GM12878 (cell line): ENCODE data around the gene ACSL1. TPM values are rescaled to one million over a fixed set of nuclear protein-coding genes. Genes with fewer than 3 reads are reported as not detected.
A peak's percentile ranks its signal among the peaks of the same experiment; 100 is the strongest.

ENCODE experiments used
- ATAC-seq: fragments of 200-7000 bp; cut with Tn5 transposase; 3 replicates; pipeline ENCODE4 v1.9.1; 2020; ENCODE audit warnings: mild to moderate bottlenecking, moderate library complexity
- BruUV-seq: library from RNA; stranded (reverse); fragments of 400-500 nt; replicated peaks from 2 replicates; lab custom pipeline; 2021; lab: Mats Ljungman, UMichigan
- CTCF ChIA-PET: fragments of 300-600 bp; sonication (Branson Sonifier 250); formaldehyde crosslinking; extraction: SDS; loops from one replicate; lab custom pipeline; 2021; ENCODE audit warnings: inconsistent platforms; lab: Yijun Ruan, JAX
- POLR2A ChIA-PET: fragments of 350-600 bp; formaldehyde crosslinking; extraction: SDS; loops from one replicate; lab custom pipeline; 2021; ENCODE audit warnings: inconsistent platforms; lab: Charles Lee
- RAD21 ChIA-PET: fragments of 300-600 bp; sonication (Branson Sonifier 250); formaldehyde crosslinking; loops from one replicate; lab custom pipeline; 2023; ENCODE audit warnings: antibody characterized with exemption; ENCODE audit not compliant: unreplicated experiment; lab: Charles Lee
- SMC1A ChIA-PET: fragments of 300-600 bp; sonication (Branson Sonifier 250); formaldehyde crosslinking; loops from one replicate; lab custom pipeline; 2023; ENCODE audit not compliant: unreplicated experiment, uncharacterized antibody; lab: Charles Lee
- DNase-seq: peaks from one replicate; pipeline ENCODE4 v3.0.0-alpha.2; 2011; ENCODE audit warnings: low read depth, low spot score
- FAIRE-seq: peaks from 3 replicates; lab custom pipeline; 2011; peaks lifted over from hg19 to GRCh38; lab: Jason Lieb, UNC
- H2AFZ ChIP-seq: 2 replicates; pipeline ENCODE4 v1.6.0; 2011; ENCODE audit warnings: low read depth, low read length, control low read depth; ENCODE audit not compliant: control insufficient read depth
- H3K27ac ChIP-seq: 2 replicates; pipeline ENCODE4 v1.5.1; 2011; ENCODE audit warnings: control low read depth; ENCODE audit not compliant: control insufficient read depth, insufficient read depth
- H3K27me3 ChIP-seq, 2 experiments: replicated peaks in 1 of 2; 2 replicates each; pipeline versions ENCODE4 v1.6.0 to v1.6.1; 2011; ENCODE audit warnings: low read length in 1 of 2; ENCODE audit not compliant: control insufficient read depth in 2 of 2, insufficient read depth in 2 of 2
- H3K36me3 ChIP-seq, 2 experiments: 2 replicates each; pipeline ENCODE4 v1.5.1; 2011; ENCODE audit warnings: low read length in 1 of 2; ENCODE audit not compliant: control insufficient read depth in 2 of 2, insufficient read depth in 2 of 2
- H3K4me1 ChIP-seq: 2 replicates; pipeline ENCODE4 v1.6.1; 2011; ENCODE audit warnings: mild to moderate bottlenecking, low read length, moderate library complexity, mixed read lengths; ENCODE audit not compliant: control insufficient read depth, insufficient read depth
- H3K4me2 ChIP-seq: 2 replicates; pipeline ENCODE4 v1.6.0; 2011; ENCODE audit warnings: control low read depth; ENCODE audit not compliant: control insufficient read depth, insufficient read depth
- H3K4me3 ChIP-seq: fragments of 200-600 bp; sonication (generic); 2 replicates; pipeline ENCODE4 v1.5.1; 2016
- H3K79me2 ChIP-seq: 2 replicates; pipeline ENCODE4 v1.6.0; 2011; ENCODE audit warnings: low read length; ENCODE audit not compliant: control insufficient read depth, insufficient read depth
- H3K9ac ChIP-seq: 2 replicates; pipeline ENCODE4 v1.8.0; 2011; ENCODE audit warnings: low read length, control low read depth, mixed read lengths; ENCODE audit not compliant: control insufficient read depth, insufficient read depth
- H3K9me3 ChIP-seq: replicated peaks from 3 replicates; pipeline ENCODE4 v1.5.1; 2011; ENCODE audit warnings: mild to moderate bottlenecking, low read length; ENCODE audit not compliant: control insufficient read depth, insufficient read depth
- H4K20me1 ChIP-seq: 2 replicates; pipeline ENCODE4 v1.6.0; 2011; ENCODE audit not compliant: control insufficient read depth, insufficient read depth
- BRCA1 ChIP-seq: IDR thresholded peaks from 2 replicates; pipeline ENCODE4 v1.6.1; 2011; ENCODE audit warnings: low read depth, low read length, improper control_type of control experiment
- CBX3 ChIP-seq: fragments of 200-600 bp; sonication (generic); IDR thresholded peaks from 2 replicates; pipeline ENCODE4 v1.6.1; 2016; ENCODE audit warnings: low read depth, borderline replicate concordance
- EGR1 ChIP-seq, 2 experiments: IDR thresholded peaks; 1 replicate in 1 of 2; 2 replicates in 1 of 2; pipeline ENCODE4 v1.6.1; 2011 to 2012; ENCODE audit warnings: low read depth in 2 of 2, low read length in 2 of 2, borderline replicate concordance in 1 of 2, mild to moderate bottlenecking in 1 of 2, moderate library complexity in 1 of 2
- EP300 ChIP-seq, 2 experiments: fragments of 150-350 bp in 1 of 2; IDR thresholded peaks; 2 replicates each; pipeline ENCODE4 v1.6.1; 2011 to 2012; ENCODE audit warnings: low read depth in 2 of 2, low read length in 2 of 2, borderline replicate concordance in 1 of 2, improper control_type of control experiment in 1 of 2, inconsistent platforms in 1 of 2; ENCODE audit not compliant: control insufficient read depth in 1 of 2
- GATAD2B ChIP-seq: fragments of 450-650 bp; conservative IDR thresholded peaks from 2 replicates; pipeline ENCODE4 v1.6.1; 2017; ENCODE audit warnings: low read depth, mild to moderate bottlenecking, moderate library complexity
- MAX ChIP-seq: IDR thresholded peaks from 2 replicates; pipeline ENCODE4 v1.6.1; 2012; ENCODE audit warnings: low read depth, low read length, improper control_type of control experiment
- NFIC ChIP-seq: IDR thresholded peaks from 2 replicates; pipeline ENCODE4 v1.6.1; 2012; ENCODE audit warnings: low read depth, mild to moderate bottlenecking, inconsistent platforms, low read length, moderate library complexity
- NR2C2 ChIP-seq: IDR thresholded peaks from 2 replicates; pipeline ENCODE4 v1.6.1; 2011; ENCODE audit warnings: borderline replicate concordance, low read depth; ENCODE audit not compliant: control insufficient read depth, insufficient read length
- PBX3 ChIP-seq: IDR thresholded peaks from 2 replicates; pipeline ENCODE4 v1.6.1; 2011; ENCODE audit warnings: mild to moderate bottlenecking, low read depth, low read length, moderate library complexity; ENCODE audit not compliant: insufficient replicate concordance
- SPI1 ChIP-seq: IDR thresholded peaks from 2 replicates; pipeline ENCODE4 v1.6.1; 2011; ENCODE audit warnings: low read depth, mild to moderate bottlenecking, low read length, moderate library complexity, borderline replicate concordance; ENCODE audit not compliant: insufficient read depth
- ZNF24 ChIP-seq: fragments of 450-650 bp; IDR thresholded peaks from 2 replicates; pipeline ENCODE4 v1.6.1; 2017; ENCODE audit warnings: antibody characterized with exemption, mild to moderate bottlenecking
- in situ Hi-C: fragments of 300-500 bp; cut with MboI; formaldehyde crosslinking; loops from 9 replicates; pipeline ENCODE4 v1.14.3; 2018; ENCODE audit warnings: mixed read lengths
- intact Hi-C: fragments of 100-400 bp; cut with micrococcal nuclease; formaldehyde crosslinking; loops from one replicate; pipeline ENCODE4 v1.14.2; 2022; ENCODE audit not compliant: unreplicated experiment
- polyA plus RNA-seq, 11 experiments: library from polyadenylated mRNA; depleted of rRNA in 4 of 11; unstranded in 6 of 11; stranded (reverse) in 5 of 11; fragments of >200 nt; fragmentation: Nextera tagmentation in 4 of 11; fragmentation: Illumina TruSeq in 1 of 11; extraction: Ambion mirVana in 4 of 11; extraction: Trizol in 1 of 11; gene quantifications; 1 replicate in 1 of 11; 2 replicates in 10 of 11; pipeline versions ENCODE4 v1.2.1 to v1.2.3, GENCODE V29; 2011 to 2016; ENCODE audit warnings: inconsistent platforms in 2 of 11, missing spikeins in 2 of 11, low read depth in 1 of 11
- total RNA-seq, 4 experiments: library from RNA; depleted of rRNA in 3 of 4; stranded (reverse); fragments of >200 nt in 3 of 4; fragmentation: Illumina TruSeq in 1 of 4; extraction: Trizol in 1 of 4; gene quantifications; 2 replicates each; pipeline versions ENCODE4 v1.2.1 to v1.2.3, GENCODE V29; 2013 to 2021
- TF ChIP-seq, protein P1 (sequence below): fragments of 450-650 bp; IDR thresholded peaks from 2 replicates; pipeline ENCODE4 v1.6.1; 2017; ENCODE audit warnings: low read depth, mild to moderate bottlenecking, moderate library complexity

The ACSL1 gene
- total and polyA plus RNA-seq, 10 of the 15 experiments (the other 5 are each of a cell fraction or from before 2014, with no cell fraction given) = 30.7 to 68.1 (median 58.7) TPM

DNA sequence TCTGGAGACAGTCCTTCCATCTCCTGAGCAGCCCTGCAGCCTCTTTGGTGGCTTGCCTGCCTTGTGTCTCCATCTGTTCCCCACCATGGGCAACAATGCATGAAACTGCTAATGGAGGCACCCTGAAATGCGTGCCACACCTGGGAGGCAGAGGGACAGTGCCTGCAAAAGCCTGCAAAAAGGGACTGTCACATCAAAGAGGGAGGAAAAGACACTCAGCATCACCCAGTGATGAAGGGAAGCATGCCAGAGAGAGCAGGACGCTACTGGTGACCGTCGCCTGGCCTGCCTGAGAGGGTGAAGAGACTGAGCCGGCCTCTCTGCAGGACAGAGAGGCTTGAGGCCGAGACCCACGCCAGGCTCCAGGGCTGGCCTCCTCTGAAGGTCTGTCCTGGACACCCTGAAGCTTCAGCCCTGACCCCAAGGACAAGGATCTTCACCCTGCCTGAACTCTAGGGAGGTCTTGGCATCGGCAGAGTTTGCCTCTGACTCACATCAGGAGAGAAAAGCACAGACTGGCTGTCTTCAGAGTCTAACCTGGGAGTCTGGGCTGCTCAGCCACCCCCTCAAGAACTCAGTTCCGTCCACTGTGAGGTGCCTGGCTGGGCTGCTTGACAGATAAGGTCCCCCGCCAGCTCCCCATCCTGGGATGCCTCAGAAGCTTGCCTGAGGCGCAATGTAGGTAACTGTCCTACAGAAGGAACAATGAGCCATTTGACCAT is 8.1 kb downstream of the ACSL1 start (continued):
- TF ChIP-seq PBX3 (no peak), BRCA1 (no peak), GATAD2B (0 out of 2 replicates have a peak, but pooled peaks have one; percentile 38), ZNF24 (no peak), EP300 (IDR thresholded peaks at IDR 0.05; ENCODE audit: borderline replicate concordance in 1 of 2, control insufficient read depth in 1 of 2, low read depth in 2 of 2, low read length in 2 of 2) (peak in 1 of 2 experiments; percentile 22; a peak in 1 of 4 replicates), EGR1 (IDR thresholded peaks at IDR 0.05; ENCODE audit: borderline replicate concordance in 1 of 2, low read depth in 2 of 2, low read length in 2 of 2) (no peak), MAX (0 out of 2 replicates have a peak, but pooled peaks have one; percentile 16), CBX3 (no peak)

GRCh38 chr4:184816962-184817361 is 8.8 kb downstream of the ACSL1 start:
- POLR2A ChIA-PET = interaction anchor here (0.9 to 2.6 kb wide), 2 partner anchors 9 to 32 kb away, joined by 4 to 12 read pairs; partner anchors contain the start of gene ACSL1
- Histone ChIP-seq H3K27me3 (no peaks in the 10 kb centered on the region), H3K9ac (no peak overlapping the region), H4K20me1 (no peaks in the 10 kb centered on the region), H2AFZ (no peak overlapping the region)
- intact Hi-C loops = loop anchor here (5.0 to 10.0 kb wide), 6 partner anchors 70 to 532 kb away; partner anchors contain the start of genes CASP3 and PRIMPOL
- TF ChIP-seq, protein P1, sequence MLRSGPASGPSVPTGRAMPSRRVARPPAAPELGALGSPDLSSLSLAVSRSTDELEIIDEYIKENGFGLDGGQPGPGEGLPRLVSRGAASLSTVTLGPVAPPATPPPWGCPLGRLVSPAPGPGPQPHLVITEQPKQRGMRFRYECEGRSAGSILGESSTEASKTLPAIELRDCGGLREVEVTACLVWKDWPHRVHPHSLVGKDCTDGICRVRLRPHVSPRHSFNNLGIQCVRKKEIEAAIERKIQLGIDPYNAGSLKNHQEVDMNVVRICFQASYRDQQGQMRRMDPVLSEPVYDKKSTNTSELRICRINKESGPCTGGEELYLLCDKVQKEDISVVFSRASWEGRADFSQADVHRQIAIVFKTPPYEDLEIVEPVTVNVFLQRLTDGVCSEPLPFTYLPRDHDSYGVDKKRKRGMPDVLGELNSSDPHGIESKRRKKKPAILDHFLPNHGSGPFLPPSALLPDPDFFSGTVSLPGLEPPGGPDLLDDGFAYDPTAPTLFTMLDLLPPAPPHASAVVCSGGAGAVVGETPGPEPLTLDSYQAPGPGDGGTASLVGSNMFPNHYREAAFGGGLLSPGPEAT = 0 out of 2 replicates have a peak, but pooled peaks have one; percentile 23
- TF ChIP-seq NR2C2 = no peak
- TF ChIP-seq MAX = no peak
- 0 out of 2 replicates have a peak, but pooled peaks have one; percentile 25 for TF ChIP-seq NFIC
- peak; percentile 78 for TF ChIP-seq SPI1
- TF ChIP-seq, all 136 proteins: peak for 3
- SMC1A ChIA-PET = interaction anchor here (0.6 to 4.3 kb wide), 5 partner anchors 9 to 123 kb away, joined by 3 to 31 read pairs (median 13); partner anchors contain the start of gene ACSL1
- H3K79me2 ChIP-seq = peaks cover 94% of the 10 kb centered on the region
- ATAC-seq (peak; percentile 15), FAIRE-seq (no peak), DNase-seq (no peak)
- RAD21 ChIA-PET = interaction anchor here (2.4 to 3.0 kb wide), 2 partner anchors 8 to 38 kb away, joined by 13 to 29 read pairs; partner anchors contain the start of gene ACSL1
- H3K27ac ChIP-seq = peak overlapping the region; percentile 83; the same call in 1 of the 2 replicates
- BruUV-seq = no TSS peak
- H3K4me2 ChIP-seq = peak overlapping the region; percentile 98
- H3K4me3 ChIP-seq = peak overlapping the region; percentile 40; the same call in 1 of the 2 replicates
- no peaks in the 10 kb centered on the region for H3K9me3 ChIP-seq
- peaks cover 70% of the 10 kb centered on the region for H3K4me1 ChIP-seq
- in situ Hi-C loops = no loop called here
- CTCF ChIA-PET = interaction anchor here (1.6 to 2.3 kb wide), 2 partner anchors 8 to 90 kb away, joined by 4 to 8 read pairs; partner anchors contain the start of gene ACSL1
- H3K36me3 ChIP-seq = peaks cover 4% of the 10 kb centered on the region in 2 experiments; a peak in 3 of 4 replicates
